Midbrain (tissue), 1 donor: ENCODE measurements around the gene USP22.

ENCODE experiments used
- DNase-seq: peaks from one replicate; lab custom pipeline; 2025; lab: John Stamatoyannopoulos, UW

Gene USP22

DNA sequence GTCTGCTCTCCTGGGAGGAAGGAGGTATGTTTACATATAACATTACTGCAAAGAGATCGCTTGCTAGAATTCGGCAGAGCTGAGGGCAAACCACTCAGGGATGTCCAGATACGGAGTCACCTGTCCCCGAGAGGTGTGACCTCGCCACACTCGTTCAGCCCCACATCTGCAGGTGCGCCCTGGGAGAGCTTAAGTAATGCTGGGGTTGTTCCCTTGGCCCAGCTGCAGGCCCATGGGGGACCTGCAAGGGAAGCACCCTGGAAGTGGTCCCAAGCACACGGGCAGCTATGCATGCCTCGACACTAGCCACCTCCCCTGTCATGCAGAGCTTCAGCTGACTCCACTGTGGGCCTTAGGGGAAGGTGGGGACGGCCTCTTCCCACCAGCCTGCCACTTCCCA lies 22.2 kb downstream of the USP22 start:
- no peak for DNase-seq

DNA sequence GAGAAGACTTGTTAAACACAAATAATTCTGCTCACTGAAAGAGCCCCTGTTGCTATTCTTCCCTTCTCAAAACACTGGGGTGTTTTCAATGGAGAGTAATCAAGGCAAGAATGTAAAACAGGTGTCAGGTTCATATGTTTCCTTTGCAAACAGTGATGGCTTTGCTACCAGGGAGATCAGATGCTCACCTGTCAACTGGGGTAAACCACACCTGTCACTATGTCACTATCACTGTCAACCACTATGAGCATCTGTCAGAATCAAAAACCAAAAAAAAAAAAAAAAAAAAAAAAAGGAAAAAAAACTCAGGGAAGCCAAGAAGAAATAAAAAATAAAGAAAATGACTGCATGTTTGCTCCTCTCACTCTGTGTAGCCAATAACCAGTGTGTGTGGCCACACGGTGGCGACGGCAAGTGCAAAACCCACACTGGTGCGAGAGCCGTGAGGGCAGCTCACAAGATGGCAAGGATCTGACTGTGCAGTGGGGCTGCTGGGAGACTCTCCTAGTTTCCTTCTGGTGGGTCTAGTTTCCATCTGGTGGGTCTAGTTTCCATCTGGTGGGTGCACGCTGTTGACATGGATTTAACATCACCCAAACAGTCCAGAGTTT lies 22.7 kb downstream of the USP22 start:
- peak; percentile 63 for DNase-seq

DNA sequence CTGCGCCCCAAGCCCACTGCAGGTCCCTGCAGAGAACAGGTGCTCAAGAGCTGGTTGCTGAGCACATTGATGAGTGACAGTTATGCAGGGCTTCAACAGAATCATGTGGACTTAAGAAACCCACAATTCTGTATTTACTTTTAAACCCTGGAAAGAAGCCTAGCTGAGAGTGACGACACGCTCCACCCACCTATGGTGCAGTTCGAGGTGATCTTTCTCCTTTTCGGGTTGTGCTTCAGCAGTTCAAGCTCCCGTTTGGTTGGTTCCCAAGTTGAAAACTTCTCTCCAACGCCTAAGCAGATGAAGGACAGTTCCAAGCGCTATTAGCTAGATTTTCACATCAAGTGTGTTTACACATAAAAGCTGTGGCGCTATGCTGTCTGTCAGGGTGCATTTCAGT lies 23.9 kb downstream of the USP22 start:
- no peak for DNase-seq

DNA sequence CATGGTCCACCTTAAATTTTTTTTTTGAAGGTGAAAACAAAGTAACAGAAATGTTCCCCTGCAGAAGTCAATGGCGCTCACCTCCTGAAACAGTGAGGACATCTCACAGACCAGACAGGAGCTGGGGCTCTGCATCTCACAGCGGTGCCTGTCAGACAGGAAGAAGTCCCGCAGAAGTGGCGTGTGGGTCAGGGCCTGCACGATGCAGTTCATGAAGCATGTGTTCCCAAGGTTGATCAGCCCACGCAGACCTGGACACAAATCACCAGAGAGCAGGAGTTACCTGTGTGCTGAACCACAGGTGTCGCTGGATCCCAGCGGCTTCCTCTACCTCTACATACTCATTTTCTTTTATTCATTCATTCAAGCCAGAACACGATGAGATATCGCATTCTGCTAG lies 24.9 kb downstream of the USP22 start:
- no peak for DNase-seq

DNA sequence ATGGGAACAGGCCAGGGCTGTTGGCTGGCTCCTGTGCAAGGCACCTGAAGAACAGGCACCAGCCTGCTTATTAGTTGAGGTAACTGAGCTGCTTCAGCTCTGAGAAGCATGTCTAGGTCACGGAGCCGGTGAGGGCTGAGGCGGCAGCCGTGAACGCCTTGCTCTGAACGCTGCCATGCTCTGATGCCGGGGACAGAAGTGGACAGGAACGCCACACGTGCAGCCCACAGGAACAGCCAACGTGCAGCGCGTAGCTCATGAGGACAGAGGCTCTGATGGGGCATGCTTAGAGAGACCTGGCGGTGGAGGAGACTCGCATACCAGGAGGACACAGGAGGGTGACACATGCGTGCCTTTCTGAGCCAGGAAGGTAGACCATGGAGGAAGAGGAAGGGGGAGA lies 25.6 kb downstream of the USP22 start:
- DNase-seq = no peak

DNA sequence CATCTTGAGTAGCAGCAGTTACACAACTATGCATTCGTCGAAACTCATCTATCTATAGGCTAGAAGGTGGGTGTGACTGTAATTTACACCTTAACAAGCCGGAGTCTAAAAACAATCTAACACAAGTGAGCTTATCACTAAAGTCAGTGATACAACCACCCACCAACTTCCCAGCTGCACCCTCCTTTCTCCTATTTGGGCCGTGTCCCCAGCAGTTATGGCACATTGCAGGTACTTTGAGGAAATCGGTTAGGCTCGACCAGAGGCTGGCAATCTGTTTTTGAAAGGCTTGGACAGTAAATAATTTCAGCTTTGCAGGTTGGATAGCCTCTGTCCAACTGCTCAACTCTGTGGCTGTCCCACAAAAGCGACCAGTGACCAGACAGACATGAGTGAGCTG lies 26.0 kb downstream of the USP22 start:
- no peak for DNase-seq

DNA sequence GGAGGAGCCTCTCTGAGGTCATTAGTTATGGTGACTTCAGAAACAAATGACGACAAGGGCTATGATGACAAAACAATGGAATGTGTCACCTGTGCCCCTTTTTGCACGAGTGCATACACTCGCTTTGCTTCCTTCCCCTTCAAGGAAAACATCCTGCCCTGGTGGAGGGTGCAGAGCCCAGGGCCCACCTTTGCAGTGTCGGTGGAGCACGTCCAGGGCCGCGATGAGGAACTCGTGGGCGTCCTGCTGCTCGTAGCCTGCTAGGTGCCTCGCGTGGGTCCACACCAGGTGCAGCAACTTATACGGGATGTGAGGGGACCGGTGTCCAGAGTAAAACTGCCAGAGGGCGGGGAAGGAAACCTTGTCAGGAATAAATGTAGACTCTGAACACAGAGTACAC lies 27.2 kb downstream of the USP22 start:
- DNase-seq = no peak

DNA sequence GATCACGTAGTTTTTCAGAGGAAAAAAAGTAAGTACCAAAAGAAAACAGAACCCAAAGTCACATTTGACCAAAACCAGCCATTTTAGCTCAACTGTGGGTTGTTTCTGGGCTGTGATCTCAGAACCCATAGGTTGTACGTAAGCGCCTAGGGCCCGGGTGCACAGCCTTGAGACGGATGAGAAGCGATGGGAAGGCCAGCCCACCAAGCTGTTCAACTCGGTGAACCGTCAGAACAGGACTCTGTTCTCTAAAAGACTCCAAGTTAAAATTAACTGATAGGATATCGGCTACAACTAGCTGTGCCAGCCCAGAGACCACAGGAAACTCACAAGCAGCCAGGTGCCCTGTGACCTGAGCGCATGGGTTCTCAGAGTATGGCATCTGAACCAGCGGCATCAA lies 28.3 kb downstream of the USP22 start:
- DNase-seq = no peak

DNA sequence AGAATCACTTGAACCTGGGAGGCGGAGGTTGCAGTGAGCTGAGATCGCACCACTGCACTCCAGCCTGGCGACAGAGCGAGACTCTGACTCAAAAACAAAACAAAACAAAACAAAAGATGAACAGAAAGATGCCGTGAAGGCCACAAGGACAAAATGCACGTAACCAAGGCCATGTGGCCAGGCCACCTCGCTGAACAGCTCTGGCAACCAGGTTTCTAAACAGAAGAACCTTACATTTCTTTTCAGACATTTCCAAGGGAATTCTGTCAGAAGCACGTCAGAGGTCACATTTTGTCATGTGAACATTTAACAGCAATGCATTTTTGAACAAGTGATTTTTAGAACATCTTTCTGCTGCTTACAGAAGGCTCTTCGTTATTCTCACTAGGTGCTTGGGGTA lies 28.8 kb downstream of the USP22 start:
- no peak for DNase-seq

DNA sequence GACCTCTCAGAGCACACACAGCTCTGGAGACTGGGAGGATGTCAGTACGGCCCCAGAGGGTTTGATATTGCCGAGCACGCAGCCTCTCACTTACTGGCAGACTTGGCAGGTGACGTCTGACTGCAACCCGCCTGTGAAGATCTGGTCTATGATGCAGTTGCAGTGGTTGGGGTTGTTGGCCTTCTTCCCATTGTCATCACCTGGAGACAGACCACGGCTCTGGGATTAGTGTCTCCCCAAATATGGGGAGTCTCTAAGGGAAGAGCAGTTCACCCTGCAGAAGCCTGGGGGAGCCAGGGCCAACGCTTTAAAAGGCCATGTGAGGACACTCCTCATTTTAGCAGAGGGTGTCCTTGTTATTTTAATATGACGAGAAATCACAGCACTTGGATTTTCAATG lies 30.1 kb downstream of the USP22 start:
- no peak for DNase-seq

DNA sequence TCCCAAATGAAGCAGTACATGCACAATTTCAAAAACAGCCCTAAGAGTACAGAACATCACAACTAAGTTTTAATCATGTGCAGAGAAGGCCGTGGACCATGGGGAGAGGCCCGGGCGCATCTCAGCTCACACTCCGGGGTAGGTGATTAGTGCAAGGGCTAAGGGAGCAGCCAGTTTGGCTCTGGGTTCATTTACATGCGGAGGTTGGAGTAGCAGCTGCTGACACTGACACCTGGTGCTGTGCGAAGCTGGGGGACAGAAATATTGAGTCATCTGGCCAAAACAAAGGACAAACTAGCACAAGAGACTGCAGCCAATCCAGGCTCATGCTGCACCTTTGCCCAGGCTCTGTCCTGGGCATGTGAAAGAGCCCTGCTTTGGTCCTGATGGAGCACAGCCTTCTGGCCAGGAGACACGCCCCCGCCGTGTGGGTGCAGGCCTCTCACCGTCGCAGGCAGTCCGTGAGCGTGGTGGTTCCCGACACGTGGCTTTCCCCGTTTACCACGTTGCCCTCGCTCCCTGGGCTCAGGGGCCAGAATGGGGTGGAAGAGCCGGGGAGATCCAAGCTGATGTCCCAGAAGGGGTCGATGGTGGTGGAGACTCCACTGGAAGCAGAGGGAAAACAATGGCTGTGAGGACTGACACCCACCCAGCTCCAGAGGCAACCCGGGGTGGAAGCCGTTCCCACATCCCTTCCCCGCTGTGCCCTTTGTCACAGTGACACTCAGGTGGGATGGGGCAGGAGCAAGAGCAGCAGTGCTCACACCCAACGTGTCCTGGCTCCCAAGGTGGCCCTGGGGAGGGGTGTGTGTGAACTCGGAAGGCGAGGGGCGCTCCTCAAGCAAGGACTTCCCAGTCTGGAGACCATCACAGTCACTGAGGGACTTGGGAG lies 31.9 kb downstream of the USP22 start:
- DNase-seq = no peak

DNA sequence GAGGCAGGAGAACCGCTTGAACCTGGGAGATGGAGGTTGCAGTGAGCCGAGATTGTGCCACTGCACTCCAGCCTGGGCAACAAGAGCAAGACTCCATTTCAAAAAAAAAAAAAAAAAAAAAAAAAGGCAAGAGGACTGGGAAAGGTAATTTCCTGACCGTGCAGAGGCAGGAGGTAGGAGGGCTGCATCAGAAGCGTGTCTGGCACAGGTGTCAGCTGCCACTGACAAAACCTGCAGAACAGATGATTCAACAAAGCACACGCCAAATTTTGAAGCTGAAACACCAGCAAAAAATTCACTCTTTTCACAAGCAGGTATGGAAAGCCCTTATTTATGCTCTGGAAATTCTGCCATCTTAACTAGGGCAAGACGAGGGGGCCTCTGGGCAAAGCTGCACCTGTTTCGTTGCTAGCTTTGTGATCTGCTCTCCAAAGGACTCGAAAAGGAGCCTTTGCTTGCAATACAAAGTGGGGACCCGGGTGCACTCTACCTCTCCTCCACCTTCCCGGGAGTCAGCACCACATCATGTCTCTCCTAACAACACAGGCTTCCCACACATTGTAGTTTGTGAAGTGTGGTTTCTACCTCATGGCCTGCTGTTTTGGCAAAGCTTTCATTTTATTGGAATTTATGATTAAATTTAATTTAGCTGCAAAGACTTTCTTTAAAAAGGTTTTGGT lies 33.7 kb downstream of the USP22 start:
- no peak for DNase-seq

DNA sequence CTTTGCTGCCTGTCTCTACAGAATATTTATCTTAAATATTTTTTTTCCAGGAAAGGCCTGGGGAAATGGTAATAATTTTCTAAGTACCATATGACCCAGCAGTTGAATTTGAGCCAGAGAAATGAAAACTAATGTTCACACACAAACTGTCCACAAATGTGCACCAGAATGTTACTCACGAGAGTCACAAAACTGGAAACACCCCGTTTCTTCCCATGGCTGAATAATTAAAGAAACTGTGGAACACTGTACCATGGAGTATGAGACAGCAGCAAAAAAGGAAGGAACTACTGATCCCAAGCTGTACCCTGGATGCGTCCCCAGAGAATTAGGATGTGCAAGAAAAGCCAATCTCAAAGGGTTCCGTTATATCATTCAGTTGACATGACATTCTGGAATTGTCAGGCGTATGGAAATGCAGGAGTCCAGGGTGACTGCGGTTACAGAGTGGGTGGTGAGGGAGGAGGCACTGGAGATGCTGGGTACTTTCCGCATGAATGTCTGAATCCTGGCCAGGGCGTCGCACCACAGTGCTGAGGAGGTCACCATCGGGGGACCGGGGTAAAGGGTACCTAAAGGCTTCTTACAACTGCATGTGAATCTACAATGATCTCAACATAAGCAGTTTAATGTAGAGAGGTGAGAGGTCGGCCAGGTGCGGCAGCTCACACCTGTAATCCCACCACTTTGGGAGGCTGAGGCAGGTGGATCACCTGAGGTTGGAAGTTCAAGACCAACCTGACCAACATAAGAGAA lies 34.5 kb downstream of the USP22 start:
- DNase-seq = no peak

DNA sequence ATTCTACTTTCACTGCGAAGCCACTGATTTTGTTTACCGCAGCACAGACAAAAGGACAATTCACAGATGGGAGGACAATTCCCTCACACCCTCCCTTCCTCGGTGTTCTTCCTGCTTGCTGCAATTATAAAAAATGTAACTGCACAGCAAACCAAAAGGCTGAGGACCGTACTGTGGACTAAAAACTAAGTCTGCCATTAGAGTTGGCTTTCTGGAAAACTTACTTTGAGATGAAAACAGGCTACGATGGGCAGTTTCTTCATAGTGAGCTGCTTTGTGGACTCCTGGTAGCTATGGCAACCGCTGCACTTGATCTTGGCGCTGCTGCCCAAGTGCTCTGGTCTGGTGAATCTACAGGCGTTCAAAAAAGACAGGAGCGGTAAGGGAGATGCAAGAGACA lies 35.2 kb downstream of the USP22 start:
- DNase-seq = peak; percentile 67

DNA sequence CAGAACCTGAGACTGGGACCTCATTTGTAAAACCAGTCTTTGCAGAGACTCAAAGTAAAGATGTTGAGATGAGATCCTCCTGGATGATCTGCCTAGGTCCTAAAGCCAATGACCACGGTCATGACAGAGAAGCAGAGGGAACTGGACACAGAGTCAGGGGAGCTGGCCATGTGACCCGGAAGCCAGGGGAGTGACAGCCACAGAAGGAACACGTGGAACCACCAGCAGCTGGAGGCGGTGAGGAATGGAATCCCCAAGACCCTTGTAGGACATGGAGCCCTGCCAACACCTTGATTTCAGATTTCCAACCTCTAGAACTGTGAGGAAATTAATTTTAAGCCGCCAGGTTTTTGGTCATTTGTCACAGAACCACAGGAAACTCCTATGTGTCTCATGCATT lies 37.0 kb downstream of the USP22 start:
- DNase-seq = no peak

DNA sequence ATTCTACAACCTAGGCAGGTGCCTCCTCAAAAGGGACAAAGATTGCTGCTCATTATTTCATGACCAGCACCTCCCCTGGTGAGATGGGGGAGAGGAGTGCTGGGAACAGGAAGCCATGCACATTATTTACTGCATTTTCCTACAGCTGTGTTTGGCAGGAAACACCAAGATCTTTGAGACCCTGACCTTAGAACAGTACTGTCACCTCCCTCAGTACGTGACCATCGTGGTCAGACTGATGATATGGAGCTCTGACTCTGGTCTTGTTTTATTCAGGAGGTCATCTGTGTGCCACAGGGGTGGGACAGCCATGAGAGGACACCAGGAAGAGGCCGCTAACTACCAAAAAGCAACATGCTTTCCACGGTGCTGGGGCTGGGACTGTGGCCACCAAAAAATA lies 37.4 kb downstream of the USP22 start:
- DNase-seq = no peak

DNA sequence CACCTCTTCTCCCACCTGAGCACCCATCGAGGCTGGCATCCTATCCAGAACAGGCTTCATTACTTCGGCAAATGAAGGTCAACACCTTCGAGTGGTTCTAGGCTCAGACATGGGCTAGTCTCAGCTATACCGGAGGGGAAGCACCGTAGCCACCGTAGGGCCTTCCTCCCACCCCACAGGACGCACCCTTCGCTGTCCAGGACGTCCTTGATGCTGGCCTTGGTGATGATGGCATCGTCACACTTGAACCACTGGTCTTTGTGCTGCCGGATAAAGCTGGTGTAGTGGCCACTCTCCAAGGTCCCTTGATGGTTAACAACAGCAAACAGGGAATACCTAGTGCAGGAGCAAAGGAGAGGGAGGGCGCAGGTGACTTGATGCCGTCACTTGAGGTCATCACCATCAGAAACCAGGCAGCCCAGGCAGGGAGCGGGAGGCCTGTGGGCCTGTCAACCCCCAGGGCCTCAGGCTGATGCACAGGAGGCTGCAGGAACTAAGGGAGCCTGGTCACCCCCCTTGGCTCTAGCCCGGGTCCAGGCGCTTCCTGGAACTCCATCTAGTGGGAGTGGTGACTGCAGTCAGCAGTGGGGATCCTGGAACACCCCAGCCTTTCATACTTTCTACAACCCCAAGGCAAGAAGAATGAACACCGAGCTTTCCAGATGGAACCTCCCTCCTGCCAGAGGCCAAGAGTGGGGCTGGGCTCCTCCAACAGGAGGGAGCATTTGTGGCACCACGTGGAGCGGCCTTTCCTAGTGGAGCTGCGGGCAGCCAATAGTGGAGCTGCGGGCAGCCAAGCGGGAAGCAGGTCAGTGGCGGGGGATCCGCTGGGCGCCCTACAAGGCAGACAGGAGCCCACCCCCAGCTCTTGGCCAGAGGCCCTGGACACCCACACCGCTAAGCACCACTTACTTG lies 38.5 kb downstream of the USP22 start:
- peak; percentile 37 for DNase-seq

DNA sequence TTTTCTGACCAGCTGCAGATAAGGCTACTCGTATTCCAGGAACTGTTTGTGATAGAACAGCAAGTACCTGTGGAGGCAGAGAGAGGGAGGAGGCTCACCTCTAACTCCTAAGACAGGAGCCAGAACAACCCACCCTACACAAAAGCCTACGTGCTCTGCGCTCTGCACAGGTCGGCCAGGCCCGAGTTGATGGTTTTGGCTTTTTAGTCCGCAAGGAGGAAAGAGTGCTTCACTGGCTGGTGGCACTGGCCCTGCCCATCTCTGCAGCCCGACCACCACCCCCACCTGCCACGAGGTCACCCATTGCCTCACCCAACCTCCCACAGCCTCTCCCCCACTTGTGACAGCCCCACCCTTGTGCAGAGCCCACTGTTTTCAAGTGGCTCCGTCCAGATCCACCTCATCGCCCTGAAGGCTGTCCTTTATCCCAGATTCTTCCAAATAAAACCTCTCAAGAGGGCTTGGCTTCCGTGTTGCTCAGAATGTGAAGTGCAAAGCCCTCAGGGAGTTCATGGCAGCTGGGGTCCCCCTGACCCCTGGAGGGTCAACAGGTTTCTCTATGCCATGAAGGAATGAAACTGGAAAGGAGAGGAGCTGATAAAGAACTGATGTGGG lies 39.7 kb downstream of the USP22 start:
- no peak for DNase-seq

DNA sequence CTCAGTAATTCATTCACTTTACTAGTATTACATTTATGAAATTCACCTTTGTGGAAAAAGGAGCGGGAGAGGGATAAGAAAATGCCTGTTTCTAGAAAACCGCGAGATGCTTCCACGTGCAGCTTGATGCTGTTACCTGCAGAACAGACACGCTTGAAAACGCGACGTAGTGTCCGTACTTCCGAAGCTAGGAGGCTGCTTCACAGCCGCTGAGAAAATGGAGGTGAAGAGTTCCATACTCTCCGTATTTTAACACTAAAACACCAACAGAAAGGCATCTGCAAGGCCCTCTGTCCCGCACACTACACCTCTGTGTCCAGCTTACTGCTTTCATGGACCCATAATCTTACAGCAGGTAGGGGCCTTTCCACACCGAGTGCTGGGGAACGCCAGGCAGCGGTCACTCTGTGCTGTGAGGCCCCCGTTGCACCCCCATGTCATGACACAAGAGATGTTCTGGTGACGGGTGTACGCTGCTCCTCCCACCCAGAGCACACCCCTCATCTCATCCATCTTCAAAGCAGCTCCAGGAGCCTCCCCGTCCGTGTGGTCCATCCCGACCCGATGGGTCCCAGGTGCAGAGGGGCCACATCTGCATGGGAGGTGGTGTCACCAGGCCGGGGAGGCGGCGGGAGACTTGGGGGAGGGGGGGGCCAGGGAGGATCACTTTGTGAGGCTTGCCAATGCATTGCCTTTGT lies 40.4 kb downstream of the USP22 start:
- DNase-seq = no peak

DNA sequence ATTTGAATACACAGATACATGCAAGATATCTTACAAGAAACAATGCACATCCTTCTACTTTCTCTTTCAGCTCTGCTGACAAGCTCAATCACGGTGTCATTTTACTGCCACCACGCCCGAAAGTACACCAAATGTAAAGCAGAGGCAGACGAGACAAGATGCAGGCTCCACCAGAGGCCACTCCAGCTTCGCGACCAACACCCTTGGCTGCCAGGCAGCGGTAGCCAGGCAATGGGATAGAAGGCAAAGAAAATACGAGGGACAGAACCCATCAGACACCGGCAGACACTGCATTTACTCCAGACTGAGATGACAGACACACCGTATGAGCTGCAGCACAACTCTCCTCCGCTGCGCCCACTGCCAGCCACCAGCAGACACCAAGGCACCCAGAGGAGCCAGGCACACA lies 41.0 kb downstream of the USP22 start:
- DNase-seq = peak; percentile 52
